B cell (primary cell): ENCODE data around the gene GBE1. TPM values are rescaled to one million over a fixed set of nuclear protein-coding genes. Genes with fewer than 3 reads are reported as not detected.

Experiments used
- ATAC-seq: fragments of 200-7000 bp; cut with Tn5 transposase; one replicate; pipeline ENCODE4 v1.10.0; 2021; ENCODE audit warnings: low read depth, mild to moderate bottlenecking, moderate number of reproducible peaks, moderate library complexity
- CTCF ChIA-PET: fragments of 350-600 bp; sonication (Branson Sonifier 250); formaldehyde crosslinking; loops from one replicate; lab custom pipeline; 2021; ENCODE audit warnings: antibody characterized with exemption, inconsistent platforms; lab: Charles Lee
- POLR2A ChIA-PET: fragments of 350-600 bp; sonication (Branson Sonifier 250); formaldehyde crosslinking; loops from one replicate; lab custom pipeline; 2021; ENCODE audit warnings: antibody characterized with exemption; lab: Charles Lee
- DNase-seq: peaks from one replicate; pipeline ENCODE4 v3.0.0; 2013
- H2AFZ ChIP-seq: 2 replicates; pipeline ENCODE4 v1.6.1; 2012; ENCODE audit warnings: mild to moderate bottlenecking, low read depth, low read length; ENCODE audit not compliant: insufficient read depth, poor library complexity, severe bottlenecking
- H3K27ac ChIP-seq, 2 donors: 1 replicate in 1 of 2; 2 replicates in 1 of 2; pipeline ENCODE4 v1.5.1; 2012 to 2013; ENCODE audit warnings: low read length in 2 of 2, mild to moderate bottlenecking in 2 of 2, moderate library complexity in 1 of 2
- H3K27me3 ChIP-seq, 4 experiments: fragments of 200-600 bp in 1 of 4; sonication (generic) in 1 of 4; replicated peaks in 1 of 4; 1 replicate in 2 of 4; 2 replicates in 2 of 4; pipeline versions ENCODE4 v1.6.1 to v1.7.0; 2013 to 2016; ENCODE audit warnings: low read length in 3 of 4, mild to moderate bottlenecking in 2 of 4, mixed read lengths in 1 of 4, moderate library complexity in 1 of 4; ENCODE audit not compliant: insufficient read depth in 4 of 4, control insufficient read depth in 3 of 4; ENCODE audit errors: control extremely low read depth in 1 of 4
- H3K36me3 ChIP-seq, 2 experiments: replicated peaks in 1 of 2; 1 replicate in 1 of 2; 2 replicates in 1 of 2; pipeline versions ENCODE4 v1.6.1 to v1.7.1; 2013; ENCODE audit warnings: low read length in 1 of 2; ENCODE audit not compliant: insufficient read depth in 2 of 2, control insufficient read depth in 1 of 2; ENCODE audit errors: control extremely low read depth in 1 of 2, extremely low read depth in 1 of 2
- H3K4me1 ChIP-seq, 2 donors: fragments of 200-600 bp in 1 of 2; sonication (generic) in 1 of 2; 1 replicate in 1 of 2; 2 replicates in 1 of 2; pipeline versions ENCODE4 v1.5.1 to v1.6.1; 2013 to 2017; ENCODE audit warnings: low read length in 2 of 2; ENCODE audit not compliant: control insufficient read depth in 2 of 2, insufficient read depth in 2 of 2
- H3K4me2 ChIP-seq: replicated peaks from 2 replicates; pipeline ENCODE3; 2012; ENCODE audit warnings: mild to moderate bottlenecking, low read depth, low read length; ENCODE audit not compliant: poor library complexity, severe bottlenecking
- H3K4me3 ChIP-seq, 5 experiments: fragments of 200-600 bp in 1 of 5; sonication (generic) in 1 of 5; 1 replicate in 3 of 5; 2 replicates in 2 of 5; pipeline versions ENCODE4 v1.5.1 to v1.7.0; 2011 to 2016; ENCODE audit warnings: low read length in 4 of 5, mild to moderate bottlenecking in 4 of 5, low read depth in 2 of 5, control low read depth in 1 of 5, moderate library complexity in 1 of 5; ENCODE audit not compliant: insufficient read depth in 1 of 5; ENCODE audit errors: control extremely low read depth in 1 of 5, extremely low read depth in 1 of 5
- H3K79me2 ChIP-seq: fragments of 200-600 bp; sonication (generic); one replicate; pipeline ENCODE4 v1.6.0; 2016; ENCODE audit warnings: low read length; ENCODE audit not compliant: control insufficient read depth, insufficient read depth
- H3K9ac ChIP-seq: fragments of 200-600 bp; sonication (generic); 2 replicates; pipeline ENCODE4 v1.6.1; 2017; ENCODE audit warnings: mild to moderate bottlenecking, low read length, moderate library complexity
- H3K9me3 ChIP-seq, 3 donors: one replicate each; pipeline versions ENCODE4 v1.6.1 to v1.7.1; 2013; ENCODE audit warnings: low read length in 2 of 3; ENCODE audit not compliant: control insufficient read depth in 2 of 3, insufficient read depth in 1 of 3; ENCODE audit errors: control extremely low read depth in 1 of 3
- H4K20me1 ChIP-seq: 2 replicates; pipeline ENCODE4 v1.6.0; 2012; ENCODE audit warnings: mild to moderate bottlenecking, low read length; ENCODE audit not compliant: insufficient read depth, control insufficient read depth, poor library complexity, severe bottlenecking
- H3K27ac Mint-ChIP-seq: one replicate; pipeline ENCODE4 v1.8.0; 2021; ENCODE audit warnings: mixed read lengths
- H3K27me3 Mint-ChIP-seq: one replicate; pipeline ENCODE4 v1.8.0; 2021; ENCODE audit warnings: mixed read lengths
- H3K4me1 Mint-ChIP-seq: one replicate; pipeline ENCODE4 v1.8.0; 2021; ENCODE audit warnings: mixed read lengths
- H3K4me3 Mint-ChIP-seq: one replicate; pipeline ENCODE4 v1.8.0; 2021; ENCODE audit warnings: mixed read lengths
- H3K9me3 Mint-ChIP-seq: one replicate; pipeline ENCODE4 v1.8.0; 2022; ENCODE audit warnings: mixed read lengths; ENCODE audit not compliant: insufficient read depth
- CTCF ChIP-seq: fragments of 200-600 bp; IDR thresholded peaks from one replicate; pipeline ENCODE4 v1.8.0; 2022; ENCODE audit warnings: antibody characterized with exemption, mild to moderate bottlenecking
- EZH2 ChIP-seq: IDR thresholded peaks from 2 replicates; pipeline ENCODE4 v1.6.1; 2012; ENCODE audit warnings: borderline replicate concordance, low read depth, mild to moderate bottlenecking, moderate library complexity, low read length; ENCODE audit not compliant: insufficient read depth, poor library complexity, severe bottlenecking
- WGBS: methylation state at CpG from one replicate; pipeline ENCODE4 v1.1.5; 2013; ENCODE audit warnings: missing lambda C conversion rate; ENCODE audit not compliant: insufficient coverage; 5-methylcytosine and 5-hydroxymethylcytosine counted together
- intact Hi-C: fragments of 100-400 bp; cut with micrococcal nuclease; formaldehyde crosslinking; loops from one replicate; pipeline ENCODE4 v1.10.0; 2022
- polyA plus RNA-seq: library from polyadenylated mRNA; depleted of rRNA; stranded (reverse); fragments of >200 nt; gene quantifications from 2 replicates; pipeline ENCODE4 v1.2.3, GENCODE V29; 2012
- total RNA-seq, 2 donors: library from RNA; stranded (reverse); fragments of 120-200 nt in 1 of 2; gene quantifications; 1 replicate in 1 of 2; 2 replicates in 1 of 2; pipeline versions ENCODE4 v1.2.3 to v1.2.4, GENCODE V29; 2013 to 2022

GBE1 gene
- total and polyA plus RNA-seq, 2 donors (not counting 1 experiment from before 2014, with no cell fraction given): 3.4 to 20.8 TPM

DNA sequence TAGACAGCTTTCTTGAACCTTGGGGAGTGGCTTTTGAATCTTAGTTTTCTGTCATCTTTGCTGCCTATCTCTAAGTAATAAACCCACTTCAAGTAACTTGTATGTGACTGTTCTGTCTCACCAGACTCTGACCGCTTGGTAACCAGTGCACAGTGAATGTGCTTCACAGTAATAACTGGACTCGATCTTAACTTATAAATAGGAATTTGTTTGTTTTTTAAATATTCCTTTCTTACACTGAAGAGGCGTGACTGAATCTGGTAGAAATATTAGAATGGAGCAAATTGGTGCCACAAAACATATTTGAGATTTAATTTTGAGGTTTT, 318.0 kb downstream of the GBE1 start:
- H3K79me2 ChIP-seq: no peaks in the 10 kb centered on the region
- H3K4me2 ChIP-seq: no peak overlapping the region
- peaks cover 0 to 3% (median 0%) of the 10 kb centered on the region in 4 experiments for H3K27me3 ChIP-seq
- H3K27me3 Mint-ChIP-seq: no peaks in the 10 kb centered on the region
- peaks cover 4% of the 10 kb centered on the region for H3K9me3 Mint-ChIP-seq
- H3K9me3 ChIP-seq: no peaks in the 10 kb centered on the region
- no peak for DNase-seq
- no peak overlapping the region for H3K27ac ChIP-seq
- H4K20me1 ChIP-seq: no peaks in the 10 kb centered on the region
- no peaks in the 10 kb centered on the region for H3K4me1 Mint-ChIP-seq
- no peaks in the 10 kb centered on the region for H3K4me1 ChIP-seq
- no peak overlapping the region for H3K9ac ChIP-seq
- ATAC-seq: no peak
- H3K27ac Mint-ChIP-seq: no peak overlapping the region
- intact Hi-C loops: no loop called here
- ChIA-PET CTCF (no interaction called here), POLR2A (no interaction called here)
- H3K4me3 Mint-ChIP-seq: no peak overlapping the region
- no peaks in the 10 kb centered on the region for H3K36me3 ChIP-seq
- H2AFZ ChIP-seq: no peak overlapping the region
- WGBS: no CpG with 5 or more reads among the region's 3 CpGs
- no peak overlapping the region for H3K4me3 ChIP-seq
- TF ChIP-seq CTCF (no peak), EZH2 (no peak)

- peaks cover 0 to 3% (median 0%) of the 10 kb centered on the region in 4 experiments for H3K27me3 ChIP-seq
- no peak overlapping the region for H3K4me2 ChIP-seq
- Mint-ChIP-seq H3K4me1 (no peaks in the 10 kb centered on the region), H3K27me3 (peaks cover 3% of the 10 kb centered on the region), H3K9me3 (peaks cover 4% of the 10 kb centered on the region), H3K27ac (no peak overlapping the region), H3K4me3 (no peak overlapping the region)
- no peak overlapping the region for H3K9ac ChIP-seq
- intact Hi-C loops: no loop called here
- ATAC-seq (no peak), DNase-seq (no peak)
- H3K4me3 ChIP-seq: no peak overlapping the region
- no peak overlapping the region for H3K27ac ChIP-seq
- no peaks in the 10 kb centered on the region for H4K20me1 ChIP-seq
- no peaks in the 10 kb centered on the region for H3K79me2 ChIP-seq
- no peaks in the 10 kb centered on the region for H3K4me1 ChIP-seq
- ChIA-PET CTCF (no interaction called here), POLR2A (no interaction called here)
- no peak overlapping the region for H2AFZ ChIP-seq
- WGBS: 88% methylated on average over 4 of the region's 9 CpGs
- H3K9me3 ChIP-seq: no peaks in the 10 kb centered on the region
- TF ChIP-seq CTCF (no peak), EZH2 (no peak)
- no peaks in the 10 kb centered on the region for H3K36me3 ChIP-seq
Observed at GRCh38 chr3:81442758-81443456, 318.5 kb downstream of the GBE1 start.
